Peyer's patch (tissue), 4 donors: ENCODE measurements around the gene NCF2. TPM values are rescaled to one million over a fixed set of nuclear protein-coding genes. Genes with fewer than 3 reads are reported as not detected.
A peak's percentile ranks its signal among the peaks of the same experiment; 100 is the strongest.

Experiments used
- DNase-seq, 3 donors: peaks; one replicate each; pipeline ENCODE4 v3.0.0-alpha.2; 2017 to 2019
- H3K27ac ChIP-seq, 4 donors: fragments of 200-600 bp; sonication (generic); one replicate each; pipeline ENCODE4 v1.5.1; 2016 to 2019
- H3K27me3 ChIP-seq, 2 donors: fragments of 200-600 bp; sonication (generic); one replicate each; pipeline ENCODE4 v1.5.1; 2019
- H3K36me3 ChIP-seq, 3 donors: fragments of 200-600 bp; sonication (generic); one replicate each; pipeline ENCODE4 v1.5.1; 2016 to 2019
- H3K4me1 ChIP-seq, 4 donors: fragments of 200-600 bp; sonication (generic); one replicate each; pipeline ENCODE4 v1.5.1; 2016 to 2019
- H3K4me3 ChIP-seq, 4 donors: fragments of 200-600 bp; sonication (generic); 1 replicate in 3 of 4; 2 replicates in 1 of 4; pipeline ENCODE4 v1.5.1; 2016 to 2019; ENCODE audit warnings: mild to moderate bottlenecking in 1 of 4
- H3K9me3 ChIP-seq, 4 donors: fragments of 200-600 bp; sonication (generic); one replicate each; pipeline ENCODE4 v1.5.1; 2016 to 2019; ENCODE audit warnings: mild to moderate bottlenecking in 1 of 4
- POLR2A ChIP-seq, 2 donors: fragments of 450-650 bp; IDR thresholded peaks; one replicate each; pipeline ENCODE4 v1.5.1; 2017; ENCODE audit warnings: antibody characterized with exemption in 2 of 2, mild to moderate bottlenecking in 2 of 2, moderate library complexity in 2 of 2
- total RNA-seq, 4 donors: library from RNA; depleted of rRNA; stranded (reverse); fragments of >200 nt; gene quantifications; one replicate each; pipeline ENCODE4 v1.1.0, GENCODE V29; 2016
- TF ChIP-seq, protein P1 (sequence below), 6 experiments: fragments of 450-650 bp in 4 of 6; fragments of 200-600 bp in 2 of 6; sonication (generic) in 1 of 6; IDR thresholded peaks; one replicate each; pipeline ENCODE4 v1.5.1; 2017 to 2019; ENCODE audit warnings: antibody characterized with exemption in 6 of 6, mild to moderate bottlenecking in 3 of 6, moderate library complexity in 1 of 6

The NCF2 gene
- total RNA-seq, 4 donors from 2014 or later = 1.6 to 13.2 (median 5.6) TPM

DNA sequence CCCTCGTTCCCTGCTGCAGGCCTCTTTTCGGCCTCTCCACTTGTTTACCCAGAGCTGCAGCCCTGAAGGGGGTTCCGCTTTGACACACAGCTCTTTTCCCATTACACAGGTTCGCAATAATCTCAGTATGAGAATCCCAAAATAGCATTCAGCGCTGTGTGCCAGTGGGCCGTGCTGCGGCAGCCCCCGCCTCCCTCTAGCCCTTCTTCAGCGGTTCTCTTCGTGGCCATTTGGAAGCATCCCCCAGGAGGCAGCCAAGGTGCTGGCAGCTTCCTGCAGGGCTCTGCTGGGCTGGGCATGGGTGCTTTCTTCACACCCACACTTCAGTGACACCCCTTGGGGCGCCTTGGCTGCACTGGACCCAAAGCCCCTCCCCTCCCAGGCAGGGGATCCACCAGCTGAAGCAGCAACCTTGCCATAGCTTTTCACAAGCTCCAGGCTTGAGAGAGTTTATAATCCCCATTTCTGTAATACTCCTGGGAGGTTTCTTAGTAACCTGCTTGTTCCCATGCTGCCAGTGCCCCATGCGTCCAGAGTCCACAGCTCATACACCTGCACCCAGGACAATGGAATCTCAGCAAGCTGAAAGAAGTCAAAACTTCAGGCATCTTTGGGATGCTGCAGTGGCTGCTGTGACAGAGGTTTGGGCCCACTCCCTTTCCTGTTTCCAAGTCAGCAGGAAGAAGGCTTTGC lies 8.1 kb downstream of the NCF2 start:
- DNase-seq = no peak
- peaks cover 0 to 7% (median 0%) of the 10 kb centered on the region in 4 donors for H3K4me1 ChIP-seq
- H3K27ac ChIP-seq = no peak overlapping the region
- TF ChIP-seq, protein P1, sequence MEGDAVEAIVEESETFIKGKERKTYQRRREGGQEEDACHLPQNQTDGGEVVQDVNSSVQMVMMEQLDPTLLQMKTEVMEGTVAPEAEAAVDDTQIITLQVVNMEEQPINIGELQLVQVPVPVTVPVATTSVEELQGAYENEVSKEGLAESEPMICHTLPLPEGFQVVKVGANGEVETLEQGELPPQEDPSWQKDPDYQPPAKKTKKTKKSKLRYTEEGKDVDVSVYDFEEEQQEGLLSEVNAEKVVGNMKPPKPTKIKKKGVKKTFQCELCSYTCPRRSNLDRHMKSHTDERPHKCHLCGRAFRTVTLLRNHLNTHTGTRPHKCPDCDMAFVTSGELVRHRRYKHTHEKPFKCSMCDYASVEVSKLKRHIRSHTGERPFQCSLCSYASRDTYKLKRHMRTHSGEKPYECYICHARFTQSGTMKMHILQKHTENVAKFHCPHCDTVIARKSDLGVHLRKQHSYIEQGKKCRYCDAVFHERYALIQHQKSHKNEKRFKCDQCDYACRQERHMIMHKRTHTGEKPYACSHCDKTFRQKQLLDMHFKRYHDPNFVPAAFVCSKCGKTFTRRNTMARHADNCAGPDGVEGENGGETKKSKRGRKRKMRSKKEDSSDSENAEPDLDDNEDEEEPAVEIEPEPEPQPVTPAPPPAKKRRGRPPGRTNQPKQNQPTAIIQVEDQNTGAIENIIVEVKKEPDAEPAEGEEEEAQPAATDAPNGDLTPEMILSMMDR (IDR thresholded peaks at IDR 0.05) = no peak
- H3K4me3 ChIP-seq = no peak overlapping the region
- no peaks in the 10 kb centered on the region for H3K27me3 ChIP-seq
- H3K9me3 ChIP-seq = no peaks in the 10 kb centered on the region
- H3K36me3 ChIP-seq = no peaks in the 10 kb centered on the region

DNA sequence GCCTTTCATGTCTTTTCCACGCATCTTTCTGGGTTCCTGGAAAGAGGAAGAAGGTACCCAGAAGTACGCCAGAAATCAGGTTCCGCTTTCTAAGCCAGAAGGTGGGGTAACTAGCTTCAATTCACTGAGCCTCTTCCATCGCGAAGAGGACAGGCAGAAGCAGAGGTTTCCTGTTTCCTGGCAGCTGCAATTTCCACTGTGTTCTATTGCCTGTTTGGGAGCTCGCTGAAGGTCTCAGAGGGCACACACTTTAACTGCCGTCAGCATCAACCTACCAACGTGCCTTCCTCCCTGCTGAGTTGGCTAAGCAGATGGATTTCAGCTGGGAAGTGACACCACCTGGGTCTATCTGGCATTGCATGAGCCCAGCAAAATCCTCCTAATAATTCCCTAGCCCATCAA lies 10.0 kb downstream of the NCF2 start:
- no peaks in the 10 kb centered on the region for H3K36me3 ChIP-seq
- no peak overlapping the region for H3K4me3 ChIP-seq
- peak in 2 of 3 donors; percentile 50 to 61 for DNase-seq
- H3K4me1 ChIP-seq = peaks cover 0 to 7% (median 0%) of the 10 kb centered on the region in 4 donors
- H3K27me3 ChIP-seq = no peaks in the 10 kb centered on the region
- H3K27ac ChIP-seq = peak overlapping the region in 1 of 4 donors; percentile 55
- no peaks in the 10 kb centered on the region for H3K9me3 ChIP-seq
- TF ChIP-seq, protein P1 (IDR thresholded peaks at IDR 0.05) = no peak
- TF ChIP-seq POLR2A (IDR thresholded peaks at IDR 0.05) = no peak

DNA sequence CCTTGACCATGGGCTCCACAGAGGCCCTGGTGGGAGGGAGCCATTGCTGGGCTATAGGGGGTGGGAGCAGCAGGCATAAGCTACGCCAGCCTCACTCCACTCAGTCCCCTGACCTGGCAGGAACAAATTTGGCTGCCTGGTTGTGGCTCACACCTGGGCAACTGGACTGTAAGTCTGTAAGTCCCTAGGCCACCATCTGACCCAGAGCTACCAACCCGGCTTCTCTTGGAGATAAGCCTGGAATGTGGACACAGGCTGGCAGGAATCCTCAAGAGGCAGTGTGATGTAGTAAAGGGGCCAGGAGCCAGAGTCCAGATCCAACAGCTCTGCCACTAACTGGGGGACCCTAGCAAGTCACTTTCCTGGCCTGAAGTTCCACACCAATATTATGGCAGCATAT lies 11.4 kb downstream of the NCF2 start:
- H3K27me3 ChIP-seq = no peaks in the 10 kb centered on the region
- no peak overlapping the region for H3K27ac ChIP-seq
- DNase-seq = no peak
- no peaks in the 10 kb centered on the region for H3K36me3 ChIP-seq
- H3K9me3 ChIP-seq = no peaks in the 10 kb centered on the region
- TF ChIP-seq, protein P1 (IDR thresholded peaks at IDR 0.05) = no peak
- TF ChIP-seq POLR2A (IDR thresholded peaks at IDR 0.05) = no peak
- peaks cover 0 to 7% (median 0%) of the 10 kb centered on the region in 4 donors for H3K4me1 ChIP-seq
- no peak overlapping the region for H3K4me3 ChIP-seq

DNA sequence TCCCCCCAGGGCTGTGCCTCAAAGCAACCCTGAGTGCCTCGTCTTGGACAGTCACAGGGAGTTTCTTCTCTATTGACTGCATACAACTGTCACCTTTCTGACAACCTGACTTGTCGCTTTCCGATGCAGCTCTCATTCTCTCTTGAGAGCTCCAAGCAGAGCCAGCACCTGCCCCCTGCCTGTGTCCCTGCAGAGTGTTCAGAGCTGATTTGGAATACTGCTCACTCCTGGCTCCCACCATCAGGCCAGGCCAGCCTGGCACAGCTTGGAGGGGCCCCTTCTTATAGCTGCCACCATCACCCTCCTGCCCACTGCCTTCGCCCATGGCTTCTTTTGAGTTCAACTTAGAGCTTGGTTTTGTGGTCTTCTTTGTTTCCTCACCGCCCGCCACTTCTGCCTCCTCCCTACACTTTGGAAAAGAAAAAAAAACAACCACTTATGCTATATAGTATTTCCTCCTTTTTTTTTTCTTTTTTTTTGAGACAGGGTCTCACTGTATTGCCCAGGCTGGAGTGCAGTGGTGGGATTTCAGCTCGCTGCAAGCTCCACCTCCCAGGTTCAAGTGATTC lies 12.3 kb downstream of the NCF2 start:
- H3K4me3 ChIP-seq = no peak overlapping the region
- DNase-seq = no peak
- no peak overlapping the region for H3K27ac ChIP-seq
- peaks cover 0 to 7% (median 0%) of the 10 kb centered on the region in 4 donors for H3K4me1 ChIP-seq
- no peaks in the 10 kb centered on the region for H3K27me3 ChIP-seq
- TF ChIP-seq, protein P1 (IDR thresholded peaks at IDR 0.05) = no peak
- no peak for TF ChIP-seq POLR2A (IDR thresholded peaks at IDR 0.05)
- no peaks in the 10 kb centered on the region for H3K36me3 ChIP-seq
- H3K9me3 ChIP-seq = no peaks in the 10 kb centered on the region

DNA sequence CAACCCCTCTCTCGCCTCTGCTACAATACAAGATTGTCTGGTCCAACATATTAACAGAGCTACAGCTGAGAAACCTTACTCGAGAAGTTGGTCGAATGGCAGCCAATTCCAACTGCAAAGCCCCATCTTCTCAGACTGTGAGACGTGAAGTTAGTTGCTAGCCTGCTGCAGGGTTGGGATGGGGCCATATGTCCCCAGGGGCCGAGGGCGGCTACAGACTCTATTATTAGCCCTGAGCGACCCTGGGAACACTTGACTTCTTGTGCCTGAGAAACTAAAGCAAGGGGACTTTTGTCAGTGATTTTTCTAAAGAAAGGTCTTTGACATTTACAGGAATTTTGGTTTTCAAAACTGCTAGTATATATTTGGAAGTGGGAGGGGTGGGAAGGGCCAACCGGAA lies 13.7 kb downstream of the NCF2 start:
- TF ChIP-seq, protein P1 (IDR thresholded peaks at IDR 0.05) = no peak
- no peak for TF ChIP-seq POLR2A (IDR thresholded peaks at IDR 0.05)
- no peak overlapping the region for H3K27ac ChIP-seq

More for the DNA sequence above, 13.7 kb downstream of the NCF2 start:
- H3K4me3 ChIP-seq = no peak overlapping the region
- no peaks in the 10 kb centered on the region for H3K36me3 ChIP-seq
- DNase-seq = no peak
- H3K9me3 ChIP-seq = no peaks in the 10 kb centered on the region
- no peaks in the 10 kb centered on the region for H3K27me3 ChIP-seq
- H3K4me1 ChIP-seq = peaks cover 0 to 7% (median 0%) of the 10 kb centered on the region in 4 donors
